GM12864 (cell line): ENCODE measurements around the gene BMPR2.

Experiments
- DNase-seq: peaks from one replicate; pipeline ENCODE4 v3.0.0-alpha.2; 2011; ENCODE audit warnings: low read depth
- H3K4me3 ChIP-seq: 2 replicates; pipeline ENCODE4 v1.5.1; 2011; ENCODE audit warnings: mild to moderate bottlenecking, low read depth, low read length, control low read depth
- CTCF ChIP-seq: IDR thresholded peaks from 2 replicates; pipeline ENCODE4 v1.5.1; 2011; ENCODE audit warnings: low read depth, mild to moderate bottlenecking, moderate library complexity, low read length, control low read depth, inconsistent platforms; ENCODE audit errors: missing control alignments

The BMPR2 gene

GRCh38 chr2:202583709-202584219 lies 207.6 kb downstream of the BMPR2 start:
- no peak for TF ChIP-seq CTCF
- DNase-seq, result no peak
- H3K4me3 ChIP-seq, result no peak overlapping the region

- H3K4me3 ChIP-seq, result no peak overlapping the region
- peak; percentile 38 for DNase-seq
- TF ChIP-seq CTCF, result peak; percentile 93
Observed at GRCh38 chr2:202588647-202589581, 212.8 kb downstream of the BMPR2 start.

GRCh38 chr2:202589582-202589949 lies 213.4 kb downstream of the BMPR2 start:
- TF ChIP-seq CTCF, result no peak
- no peak overlapping the region for H3K4me3 ChIP-seq
- no peak for DNase-seq

- TF ChIP-seq CTCF, result no peak
- DNase-seq, result no peak
- no peak overlapping the region for H3K4me3 ChIP-seq
Observed at GRCh38 chr2:202592566-202592965, 216.4 kb downstream of the BMPR2 start.

- no peak for TF ChIP-seq CTCF
Observed at GRCh38 chr2:202599105-202599504, 223.0 kb downstream of the BMPR2 start.

GRCh38 chr2:202599911-202600310 lies 223.8 kb downstream of the BMPR2 start:
- H3K4me3 ChIP-seq, result no peak overlapping the region
- DNase-seq, result no peak
- TF ChIP-seq CTCF, result no peak

More at GRCh38 chr2:202599105-202599504, 223.0 kb downstream of the BMPR2 start:
- H3K4me3 ChIP-seq, result no peak overlapping the region
- DNase-seq, result no peak
